Measurements from ENCODE around the gene MPPED2. TPM values are rescaled to one million over a fixed set of nuclear protein-coding genes. Genes with fewer than 3 reads are reported as not detected.

The MPPED2 gene
- total RNA-seq, 1 experiment from 2014 or later: 4.7 TPM

DNA sequence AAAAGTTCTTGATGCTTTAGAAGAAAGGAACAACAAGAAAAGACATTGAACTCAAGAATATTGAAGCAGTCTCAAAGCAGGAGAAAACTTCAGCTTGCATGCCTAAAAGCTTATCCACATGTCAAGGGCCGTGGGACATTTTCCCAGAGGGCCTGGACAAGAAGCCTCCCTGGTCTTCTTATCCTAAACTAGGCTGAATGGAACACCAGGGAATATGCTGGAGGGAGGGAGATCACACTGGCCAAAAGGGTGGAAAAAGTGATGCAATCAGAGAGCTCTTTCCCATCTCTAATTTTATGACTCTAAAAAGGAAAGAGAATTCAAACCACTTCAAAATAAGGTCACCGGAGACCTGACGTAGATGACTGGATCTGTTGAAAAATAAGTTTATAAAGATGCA is 107.2 kb downstream of the MPPED2 start:
- TF ChIP-seq, protein P1, sequence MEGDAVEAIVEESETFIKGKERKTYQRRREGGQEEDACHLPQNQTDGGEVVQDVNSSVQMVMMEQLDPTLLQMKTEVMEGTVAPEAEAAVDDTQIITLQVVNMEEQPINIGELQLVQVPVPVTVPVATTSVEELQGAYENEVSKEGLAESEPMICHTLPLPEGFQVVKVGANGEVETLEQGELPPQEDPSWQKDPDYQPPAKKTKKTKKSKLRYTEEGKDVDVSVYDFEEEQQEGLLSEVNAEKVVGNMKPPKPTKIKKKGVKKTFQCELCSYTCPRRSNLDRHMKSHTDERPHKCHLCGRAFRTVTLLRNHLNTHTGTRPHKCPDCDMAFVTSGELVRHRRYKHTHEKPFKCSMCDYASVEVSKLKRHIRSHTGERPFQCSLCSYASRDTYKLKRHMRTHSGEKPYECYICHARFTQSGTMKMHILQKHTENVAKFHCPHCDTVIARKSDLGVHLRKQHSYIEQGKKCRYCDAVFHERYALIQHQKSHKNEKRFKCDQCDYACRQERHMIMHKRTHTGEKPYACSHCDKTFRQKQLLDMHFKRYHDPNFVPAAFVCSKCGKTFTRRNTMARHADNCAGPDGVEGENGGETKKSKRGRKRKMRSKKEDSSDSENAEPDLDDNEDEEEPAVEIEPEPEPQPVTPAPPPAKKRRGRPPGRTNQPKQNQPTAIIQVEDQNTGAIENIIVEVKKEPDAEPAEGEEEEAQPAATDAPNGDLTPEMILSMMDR (conservative IDR thresholded peaks at IDR 0.05): no peak
- H2AFZ ChIP-seq (ENCODE audit: low read length): no peak overlapping the region

More for the DNA sequence above, 107.2 kb downstream of the MPPED2 start:
- Histone ChIP-seq H3K4me2 (ENCODE audit: insufficient read depth, insufficient read length, low read length) (no peak overlapping the region), H3K56ac (ENCODE audit: insufficient read length, low read depth, low read length) (no peak overlapping the region), H3T11ph (ENCODE audit: low read length) (no peak overlapping the region), H4K5ac (ENCODE audit: insufficient read length, low read depth, low read length) (no peak overlapping the region), H3K4ac (ENCODE audit: low read depth, low read length) (no peak overlapping the region), H4K20me1 (ENCODE audit: control insufficient read depth, insufficient read depth, insufficient read length) (no peaks in the 10 kb centered on the region), H3K4me1 (ENCODE audit: insufficient read depth, low read length) (peaks cover 11% of the 10 kb centered on the region; the same call in 1 of the 2 replicates), H3K9me3 (ENCODE audit: control insufficient read depth, low read depth, low read length) (no peaks in the 10 kb centered on the region), H3K9ac (ENCODE audit: extremely low read depth, insufficient read length, low read length) (no peak overlapping the region), H3K27me3 (ENCODE audit: insufficient read depth, low read length) (no peaks in the 10 kb centered on the region), H2BK12ac (ENCODE audit: insufficient read length, low read depth, low read length) (no peak overlapping the region), H2AK5ac (ENCODE audit: insufficient read length, low read length) (no peak overlapping the region), H2BK120ac (ENCODE audit: low read depth, low read length, poor library complexity, severe bottlenecking) (no peak overlapping the region), H4K91ac (ENCODE audit: insufficient read length, low read depth, low read length) (no peak overlapping the region), H4K8ac (replicated peaks; ENCODE audit: insufficient read length, low read depth, low read length) (no peak overlapping the region), H2BK20ac (ENCODE audit: low read depth, low read length, poor library complexity, severe bottlenecking) (no peak overlapping the region), H3K79me2 (ENCODE audit: insufficient read depth, low read length) (no peaks in the 10 kb centered on the region), H3K79me1 (ENCODE audit: insufficient read depth, low read depth, low read length, poor library complexity, severe bottlenecking) (no peaks in the 10 kb centered on the region), H3K18ac (ENCODE audit: insufficient read length, low read depth, low read length) (no peak overlapping the region), H3K23me2 (ENCODE audit: insufficient read length, low read depth, low read length, poor library complexity, severe bottlenecking) (no peaks in the 10 kb centered on the region), H3K14ac (ENCODE audit: insufficient read depth, low read length) (no peak overlapping the region), H3K23ac (ENCODE audit: insufficient read length, low read depth, low read length) (no peak overlapping the region), H2BK15ac (ENCODE audit: low read depth, low read length) (no peak overlapping the region), H2BK5ac (ENCODE audit: insufficient read length, low read length) (no peak overlapping the region), H3K27ac (ENCODE audit: insufficient read length, low read depth, low read length) (no peak overlapping the region)
- Mint-ChIP-seq H3K27ac (peak overlapping the region; percentile 87 to 94 (median 88)), H3K9me3 (no peaks in the 10 kb centered on the region), H3K36me3 (ENCODE audit: insufficient read depth in 1 of 3, low read depth in 3 of 3) (peaks cover 0 to 3% (median 2%) of the 10 kb centered on the region in 3 experiments; a peak in 3 of 7 replicates), H3K4me3 (peak overlapping the region in 1 of 2 experiments; percentile 41; a peak in 2 of 5 replicates), H3K27me3 (ENCODE audit: low read depth) (no peaks in the 10 kb centered on the region), H3K4me1 (peaks cover 50 to 58% of the 10 kb centered on the region in 2 experiments)
- WGBS (ENCODE audit: extremely low coverage, insufficient read length, low lambda C conversion rate): no CpG with 5 or more reads among the region's 3 CpGs
- DNase-seq: no peak

Measured in H9 (cell line).